Panc1 (cell line): ENCODE measurements around the gene OR1B1. TPM values are rescaled to one million over a fixed set of nuclear protein-coding genes. Genes with fewer than 3 reads are reported as not detected.

Experiments used
- ATAC-seq: fragments of 200-7000 bp; cut with Tn5 transposase; 2 replicates; pipeline ENCODE4 v1.9.1; 2020; ENCODE audit warnings: mild to moderate bottlenecking, moderate library complexity
- BruUV-seq: library from RNA; stranded (reverse); fragments of 400-500 nt; replicated peaks from 2 replicates; lab custom pipeline; 2021; lab: Mats Ljungman, UMichigan
- CTCF ChIA-PET: fragments of 300-600 bp; sonication (Branson Sonifier 250); formaldehyde crosslinking; loops from one replicate; lab custom pipeline; 2022; ENCODE audit warnings: antibody characterized with exemption; lab: Charles Lee
- POLR2A ChIA-PET: fragments of 300-600 bp; sonication (Branson Sonifier 250); formaldehyde crosslinking; loops from one replicate; lab custom pipeline; 2022; ENCODE audit warnings: antibody characterized with exemption; lab: Charles Lee
- DNase-seq: peaks from one replicate; pipeline ENCODE4 v3.0.0-alpha.2; 2010; ENCODE audit warnings: low read depth, low spot score
- H3K27ac ChIP-seq: 2 replicates; pipeline ENCODE4 v1.5.1; 2011; ENCODE audit warnings: mild to moderate bottlenecking, low read length, inconsistent platforms
- H3K27me3 ChIP-seq: fragments of 200-500 bp; sonication (Bioruptor generic); 2 replicates; pipeline ENCODE4 v1.6.0; 2014; ENCODE audit warnings: low read length, inconsistent platforms; ENCODE audit not compliant: control insufficient read depth, insufficient read depth
- H3K36me3 ChIP-seq: fragments of 200-500 bp; sonication (Bioruptor generic); 2 replicates; pipeline ENCODE4 v1.5.1; 2014; ENCODE audit warnings: inconsistent platforms, mild to moderate bottlenecking, low read length, moderate library complexity; ENCODE audit not compliant: control insufficient read depth, insufficient read depth
- H3K4me1 ChIP-seq: 2 replicates; pipeline ENCODE4 v1.5.1; 2011; ENCODE audit warnings: inconsistent platforms, mild to moderate bottlenecking, low read length, moderate library complexity; ENCODE audit not compliant: control insufficient read depth, insufficient read depth
- H3K4me3 ChIP-seq, 2 experiments: 2 replicates each; pipeline ENCODE4 v1.5.1; 2011 to 2012; ENCODE audit warnings: low read depth in 2 of 2, low read length in 2 of 2, mild to moderate bottlenecking in 2 of 2, inconsistent platforms in 1 of 2, moderate library complexity in 1 of 2
- H3K9me3 ChIP-seq: fragments of 200-500 bp; sonication (Bioruptor generic); 2 replicates; pipeline ENCODE4 v1.5.1; 2014; ENCODE audit warnings: low read depth, mild to moderate bottlenecking, inconsistent platforms, low read length, moderate library complexity; ENCODE audit not compliant: control insufficient read depth, insufficient read depth
- POLR2AphosphoS5 ChIP-seq: IDR thresholded peaks from 2 replicates; pipeline ENCODE4 v1.6.1; 2012; ENCODE audit warnings: mild to moderate bottlenecking, low read depth, low read length, moderate library complexity
- SIN3A ChIP-seq: IDR thresholded peaks from 2 replicates; pipeline ENCODE4 v1.6.1; 2012; ENCODE audit warnings: low read depth, mild to moderate bottlenecking, low read length, moderate library complexity, borderline replicate concordance; ENCODE audit not compliant: insufficient read depth
- TCF7L2 ChIP-seq: IDR thresholded peaks from 2 replicates; pipeline ENCODE4 v1.6.1; 2011; ENCODE audit warnings: mild to moderate bottlenecking, low read depth, low read length, inconsistent platforms
- in situ Hi-C: cut with HindIII; loops from 2 replicates; pipeline ENCODE4 v1.10.0; 2016; ENCODE audit warnings: low sequenced_read_pairs, low pct_unique_long_range_greater_than_20kb
- intact Hi-C: fragments of 100-400 bp; cut with micrococcal nuclease; formaldehyde crosslinking; loops from one replicate; pipeline ENCODE4 v1.10.0; 2022; ENCODE audit not compliant: unreplicated experiment
- total RNA-seq: library from RNA; stranded (reverse); gene quantifications from one replicate; pipeline ENCODE4 v1.2.1, GENCODE V29; 2021; ENCODE audit not compliant: unreplicated experiment
- TF ChIP-seq, protein P1 (sequence below): fragments of 450-650 bp; IDR thresholded peaks from 2 replicates; pipeline ENCODE4 v1.5.1; 2017; ENCODE audit warnings: mild to moderate bottlenecking
- TF ChIP-seq, protein P2 (sequence below), 2 experiments: IDR thresholded peaks; 2 replicates each; pipeline ENCODE4 v1.6.1; 2011 to 2012; ENCODE audit warnings: low read depth in 2 of 2, control low read depth in 1 of 2, low read length in 1 of 2, mild to moderate bottlenecking in 1 of 2, moderate library complexity in 1 of 2; ENCODE audit not compliant: insufficient read depth in 1 of 2

The OR1B1 gene
- total RNA-seq, 1 experiment from 2014 or later: not detected

DNA sequence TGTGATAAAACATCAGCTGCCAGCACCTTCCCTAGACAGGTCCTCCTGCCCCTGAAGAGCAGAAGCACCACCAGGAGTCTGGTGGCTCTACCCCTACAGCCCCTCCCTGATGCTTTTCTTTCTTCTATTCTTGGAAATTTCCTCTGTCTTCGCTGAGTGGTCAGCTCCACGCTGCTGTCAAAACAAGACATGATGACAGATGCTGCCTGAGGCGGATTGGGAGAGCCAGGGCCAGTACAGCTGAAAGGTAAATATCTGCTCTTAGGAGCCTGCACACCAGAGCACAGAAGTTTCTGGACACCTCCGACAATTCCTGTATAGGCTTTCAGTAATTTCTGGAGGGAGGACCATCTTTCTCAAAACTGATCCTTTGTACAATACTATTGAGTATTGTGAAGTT is 47.6 kb downstream of the OR1B1 start:
- DNase-seq (no peak), ATAC-seq (no peak)
- BruUV-seq: no TSS peak
- in situ Hi-C loops: no loop called here
- no peaks in the 10 kb centered on the region for H3K4me1 ChIP-seq
- H3K27me3 ChIP-seq: no peaks in the 10 kb centered on the region
- no peaks in the 10 kb centered on the region for H3K36me3 ChIP-seq
- H3K27ac ChIP-seq: no peak overlapping the region
- TF ChIP-seq POLR2AphosphoS5 (no peak), SIN3A (no peak), TCF7L2 (no peak)
- TF ChIP-seq, protein P1, sequence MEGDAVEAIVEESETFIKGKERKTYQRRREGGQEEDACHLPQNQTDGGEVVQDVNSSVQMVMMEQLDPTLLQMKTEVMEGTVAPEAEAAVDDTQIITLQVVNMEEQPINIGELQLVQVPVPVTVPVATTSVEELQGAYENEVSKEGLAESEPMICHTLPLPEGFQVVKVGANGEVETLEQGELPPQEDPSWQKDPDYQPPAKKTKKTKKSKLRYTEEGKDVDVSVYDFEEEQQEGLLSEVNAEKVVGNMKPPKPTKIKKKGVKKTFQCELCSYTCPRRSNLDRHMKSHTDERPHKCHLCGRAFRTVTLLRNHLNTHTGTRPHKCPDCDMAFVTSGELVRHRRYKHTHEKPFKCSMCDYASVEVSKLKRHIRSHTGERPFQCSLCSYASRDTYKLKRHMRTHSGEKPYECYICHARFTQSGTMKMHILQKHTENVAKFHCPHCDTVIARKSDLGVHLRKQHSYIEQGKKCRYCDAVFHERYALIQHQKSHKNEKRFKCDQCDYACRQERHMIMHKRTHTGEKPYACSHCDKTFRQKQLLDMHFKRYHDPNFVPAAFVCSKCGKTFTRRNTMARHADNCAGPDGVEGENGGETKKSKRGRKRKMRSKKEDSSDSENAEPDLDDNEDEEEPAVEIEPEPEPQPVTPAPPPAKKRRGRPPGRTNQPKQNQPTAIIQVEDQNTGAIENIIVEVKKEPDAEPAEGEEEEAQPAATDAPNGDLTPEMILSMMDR: no peak
- TF ChIP-seq, protein P2, sequence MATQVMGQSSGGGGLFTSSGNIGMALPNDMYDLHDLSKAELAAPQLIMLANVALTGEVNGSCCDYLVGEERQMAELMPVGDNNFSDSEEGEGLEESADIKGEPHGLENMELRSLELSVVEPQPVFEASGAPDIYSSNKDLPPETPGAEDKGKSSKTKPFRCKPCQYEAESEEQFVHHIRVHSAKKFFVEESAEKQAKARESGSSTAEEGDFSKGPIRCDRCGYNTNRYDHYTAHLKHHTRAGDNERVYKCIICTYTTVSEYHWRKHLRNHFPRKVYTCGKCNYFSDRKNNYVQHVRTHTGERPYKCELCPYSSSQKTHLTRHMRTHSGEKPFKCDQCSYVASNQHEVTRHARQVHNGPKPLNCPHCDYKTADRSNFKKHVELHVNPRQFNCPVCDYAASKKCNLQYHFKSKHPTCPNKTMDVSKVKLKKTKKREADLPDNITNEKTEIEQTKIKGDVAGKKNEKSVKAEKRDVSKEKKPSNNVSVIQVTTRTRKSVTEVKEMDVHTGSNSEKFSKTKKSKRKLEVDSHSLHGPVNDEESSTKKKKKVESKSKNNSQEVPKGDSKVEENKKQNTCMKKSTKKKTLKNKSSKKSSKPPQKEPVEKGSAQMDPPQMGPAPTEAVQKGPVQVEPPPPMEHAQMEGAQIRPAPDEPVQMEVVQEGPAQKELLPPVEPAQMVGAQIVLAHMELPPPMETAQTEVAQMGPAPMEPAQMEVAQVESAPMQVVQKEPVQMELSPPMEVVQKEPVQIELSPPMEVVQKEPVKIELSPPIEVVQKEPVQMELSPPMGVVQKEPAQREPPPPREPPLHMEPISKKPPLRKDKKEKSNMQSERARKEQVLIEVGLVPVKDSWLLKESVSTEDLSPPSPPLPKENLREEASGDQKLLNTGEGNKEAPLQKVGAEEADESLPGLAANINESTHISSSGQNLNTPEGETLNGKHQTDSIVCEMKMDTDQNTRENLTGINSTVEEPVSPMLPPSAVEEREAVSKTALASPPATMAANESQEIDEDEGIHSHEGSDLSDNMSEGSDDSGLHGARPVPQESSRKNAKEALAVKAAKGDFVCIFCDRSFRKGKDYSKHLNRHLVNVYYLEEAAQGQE (IDR thresholded peaks at IDR 0.05; ENCODE audit: insufficient read depth in 1 of 2, low read depth in 2 of 2, low read length in 1 of 2): no peak
- ChIA-PET POLR2A (no interaction called here), CTCF (no interaction called here)
- H3K4me3 ChIP-seq: no peak overlapping the region
- intact Hi-C loops: no loop called here
- no peaks in the 10 kb centered on the region for H3K9me3 ChIP-seq

DNA sequence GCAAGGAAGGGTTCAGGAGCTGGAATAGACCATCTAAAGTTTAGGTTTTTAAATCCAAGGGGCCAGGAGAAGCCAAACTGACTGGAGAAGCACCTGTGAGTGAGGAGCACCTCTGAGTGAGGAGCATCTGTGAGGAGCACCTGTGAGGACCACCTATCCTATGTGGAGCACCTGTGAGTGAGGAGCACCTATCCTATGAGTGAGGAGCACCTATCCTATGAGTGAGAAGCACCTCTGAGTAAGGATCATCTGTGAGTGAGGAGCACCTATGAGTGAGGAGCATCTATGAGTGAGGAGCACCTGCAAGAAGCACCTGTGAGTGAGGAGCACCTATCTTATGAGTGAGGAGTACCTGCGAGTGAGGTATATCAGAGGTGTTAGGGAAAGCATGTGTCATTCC is 50.8 kb downstream of the OR1B1 start:
- ChIA-PET POLR2A (no interaction called here), CTCF (no interaction called here)
- in situ Hi-C loops (no loop called here), intact Hi-C loops (no loop called here)
- BruUV-seq: no TSS peak
- DNase-seq: no peak
- Histone ChIP-seq H3K36me3 (no peaks in the 10 kb centered on the region), H3K9me3 (no peaks in the 10 kb centered on the region), H3K4me1 (no peaks in the 10 kb centered on the region), H3K27ac (no peak overlapping the region), H3K27me3 (no peaks in the 10 kb centered on the region), H3K4me3 (no peak overlapping the region)
- ATAC-seq: no peak
- TF ChIP-seq, protein P2 (IDR thresholded peaks at IDR 0.05; ENCODE audit: insufficient read depth in 1 of 2, low read depth in 2 of 2, low read length in 1 of 2): no peak
- TF ChIP-seq POLR2AphosphoS5 (no peak), SIN3A (no peak), TCF7L2 (no peak)
- TF ChIP-seq, protein P1: no peak
